Upper lobe of right lung (tissue), 1 donor: ENCODE data around the gene PKD2L2. TPM values are rescaled to one million over a fixed set of nuclear protein-coding genes. Genes with fewer than 3 reads are reported as not detected.

Experiments
- ATAC-seq: fragments of 200-7000 bp; cut with Tn5 transposase; one replicate; pipeline ENCODE4 v1.9.1; 2020; ENCODE audit warnings: mild to moderate bottlenecking, moderate library complexity
- DNase-seq: peaks from one replicate; pipeline ENCODE4 v3.0.0-alpha.2; 2020
- H3K27ac ChIP-seq: fragments of 200-600 bp; one replicate; pipeline ENCODE4 v1.8.0; 2022
- H3K27me3 ChIP-seq: fragments of 200-600 bp; one replicate; pipeline ENCODE4 v1.8.0; 2022; ENCODE audit warnings: mild to moderate bottlenecking
- H3K36me3 ChIP-seq: fragments of 200-600 bp; one replicate; pipeline ENCODE4 v1.8.0; 2022
- H3K4me1 ChIP-seq: fragments of 200-600 bp; one replicate; pipeline ENCODE4 v1.8.0; 2022
- H3K4me3 ChIP-seq: fragments of 200-600 bp; one replicate; pipeline ENCODE4 v1.8.0; 2022; ENCODE audit warnings: mild to moderate bottlenecking
- H3K9me3 ChIP-seq: fragments of 200-600 bp; one replicate; pipeline ENCODE4 v1.8.0; 2022
- intact Hi-C: fragments of 100-400 bp; cut with DNase I; formaldehyde crosslinking; loops from one replicate; pipeline ENCODE4 v1.11.0; 2022
- total RNA-seq: library from RNA; stranded (reverse); fragmentation: NEBNext Ultra II Directional; extraction: Animal tissue kit (Norgen Biotek cat#: 25700); gene quantifications from one replicate; pipeline ENCODE4 v1.2.1, GENCODE V29; 2021
- TF ChIP-seq, protein P1 (sequence below): fragments of 200-600 bp; IDR thresholded peaks from one replicate; pipeline ENCODE4 v1.8.0; 2022; ENCODE audit warnings: antibody characterized with exemption
- donor health status: DM: no; HTN: yes; CAD: no; lungs with severe emphysema.

PKD2L2 gene
- total RNA-seq, 1 donor from 2014 or later, result not detected

DNA sequence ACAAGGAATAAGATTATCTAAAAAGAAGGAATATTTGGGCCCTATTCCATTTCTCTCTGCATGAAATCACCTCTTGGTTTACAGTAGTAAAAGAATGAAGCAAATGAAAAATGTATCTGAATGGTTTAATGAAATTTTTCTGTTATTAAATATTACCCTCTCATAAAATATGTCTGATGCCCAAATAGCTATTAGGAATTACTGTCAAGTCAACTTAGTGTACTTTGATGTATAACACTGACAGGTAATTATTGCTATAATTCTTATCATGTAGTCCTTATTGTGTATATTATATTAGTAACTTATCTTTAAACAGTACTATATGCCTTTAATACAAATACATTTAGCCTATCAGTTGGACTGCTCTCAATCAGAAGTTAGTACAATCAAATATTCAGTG, 13.2 kb upstream of the PKD2L2 start:
- Histone ChIP-seq H3K27ac (no peak overlapping the region), H3K36me3 (no peaks in the 10 kb centered on the region), H3K4me1 (no peaks in the 10 kb centered on the region), H3K27me3 (no peaks in the 10 kb centered on the region), H3K4me3 (no peak overlapping the region), H3K9me3 (no peaks in the 10 kb centered on the region)
- no peak for ATAC-seq
- no peak for DNase-seq
- TF ChIP-seq, protein P1, sequence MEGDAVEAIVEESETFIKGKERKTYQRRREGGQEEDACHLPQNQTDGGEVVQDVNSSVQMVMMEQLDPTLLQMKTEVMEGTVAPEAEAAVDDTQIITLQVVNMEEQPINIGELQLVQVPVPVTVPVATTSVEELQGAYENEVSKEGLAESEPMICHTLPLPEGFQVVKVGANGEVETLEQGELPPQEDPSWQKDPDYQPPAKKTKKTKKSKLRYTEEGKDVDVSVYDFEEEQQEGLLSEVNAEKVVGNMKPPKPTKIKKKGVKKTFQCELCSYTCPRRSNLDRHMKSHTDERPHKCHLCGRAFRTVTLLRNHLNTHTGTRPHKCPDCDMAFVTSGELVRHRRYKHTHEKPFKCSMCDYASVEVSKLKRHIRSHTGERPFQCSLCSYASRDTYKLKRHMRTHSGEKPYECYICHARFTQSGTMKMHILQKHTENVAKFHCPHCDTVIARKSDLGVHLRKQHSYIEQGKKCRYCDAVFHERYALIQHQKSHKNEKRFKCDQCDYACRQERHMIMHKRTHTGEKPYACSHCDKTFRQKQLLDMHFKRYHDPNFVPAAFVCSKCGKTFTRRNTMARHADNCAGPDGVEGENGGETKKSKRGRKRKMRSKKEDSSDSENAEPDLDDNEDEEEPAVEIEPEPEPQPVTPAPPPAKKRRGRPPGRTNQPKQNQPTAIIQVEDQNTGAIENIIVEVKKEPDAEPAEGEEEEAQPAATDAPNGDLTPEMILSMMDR, result no peak
- intact Hi-C loops, result no loop called here

DNA sequence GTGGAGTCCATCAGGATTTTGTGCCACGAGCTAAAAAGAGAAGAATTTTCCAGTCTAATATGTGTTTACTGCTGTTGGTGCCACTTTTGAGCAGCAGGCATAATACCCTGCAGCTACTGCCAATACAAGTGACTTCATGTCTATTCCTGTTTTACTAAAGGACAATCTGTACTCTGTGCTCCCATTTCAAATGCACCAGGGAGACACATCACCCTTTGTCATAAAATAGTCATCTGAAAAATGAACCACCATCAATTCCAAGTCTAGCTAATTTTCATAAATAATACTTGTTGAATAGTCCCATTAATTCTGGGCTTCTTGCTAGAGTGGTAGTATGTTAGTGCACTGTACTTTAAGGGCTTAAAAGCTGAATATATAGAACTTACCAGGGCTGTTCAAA, 8.9 kb upstream of the PKD2L2 start:
- Histone ChIP-seq H3K27ac (no peak overlapping the region), H3K27me3 (no peaks in the 10 kb centered on the region), H3K4me1 (no peaks in the 10 kb centered on the region), H3K36me3 (peaks cover 5% of the 10 kb centered on the region), H3K4me3 (no peak overlapping the region), H3K9me3 (no peaks in the 10 kb centered on the region)
- TF ChIP-seq, protein P1, result no peak
- no peak for ATAC-seq
- intact Hi-C loops, result no loop called here
- no peak for DNase-seq

DNA sequence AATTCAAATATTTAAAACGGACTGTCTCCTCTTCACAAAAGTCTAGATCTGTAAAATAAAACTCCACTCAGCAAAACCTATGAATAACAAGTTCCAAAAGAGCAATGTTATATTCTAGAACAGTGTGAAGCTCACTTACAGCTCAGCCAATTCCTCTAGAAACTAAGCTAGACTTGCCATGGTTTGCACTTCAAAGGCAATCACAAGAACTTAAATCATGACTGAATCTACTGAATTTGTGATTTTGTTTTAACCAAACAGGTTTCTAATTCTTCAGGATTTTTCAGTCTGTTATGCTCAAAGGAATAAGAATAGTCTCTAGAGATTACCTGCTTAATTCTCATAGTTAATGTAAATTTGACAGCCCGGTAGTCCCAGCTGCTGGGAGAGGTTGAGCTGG, 1.4 kb upstream of the PKD2L2 start:
- Histone ChIP-seq H3K4me3 (no peak overlapping the region), H3K27ac (no peak overlapping the region), H3K36me3 (peaks cover 3% of the 10 kb centered on the region), H3K27me3 (no peaks in the 10 kb centered on the region), H3K4me1 (no peaks in the 10 kb centered on the region), H3K9me3 (no peaks in the 10 kb centered on the region)
- DNase-seq (no peak), ATAC-seq (no peak)
- intact Hi-C loops, result no loop called here
- TF ChIP-seq, protein P1, result no peak

DNA sequence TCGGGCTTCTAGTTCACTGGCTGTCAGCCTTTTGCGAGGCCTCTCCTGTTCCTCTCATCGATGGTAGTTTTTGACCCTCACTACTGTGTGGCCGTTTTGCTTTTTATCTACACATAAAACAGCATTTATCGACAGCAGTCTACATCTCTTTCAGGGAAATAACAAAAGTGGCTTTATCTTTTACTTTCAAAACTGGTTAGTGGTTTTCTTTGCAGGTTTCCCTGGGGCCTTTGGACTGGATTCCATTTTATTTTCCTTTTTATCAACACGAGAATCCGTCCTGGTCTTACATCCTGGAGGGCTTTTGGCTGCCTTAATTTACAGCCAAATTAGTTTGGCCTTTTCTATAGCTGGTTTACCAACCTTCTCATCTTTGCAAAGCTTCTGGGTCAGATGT, 793 bp upstream of the PKD2L2 start:
- Histone ChIP-seq H3K27me3 (no peaks in the 10 kb centered on the region), H3K4me1 (no peaks in the 10 kb centered on the region), H3K27ac (peak overlapping the region; percentile 75), H3K4me3 (peak overlapping the region; percentile 53), H3K9me3 (no peaks in the 10 kb centered on the region), H3K36me3 (no peaks in the 10 kb centered on the region)
- TF ChIP-seq, protein P1, result no peak
- DNase-seq (no peak), ATAC-seq (no peak)
- intact Hi-C loops, result no loop called here

DNA sequence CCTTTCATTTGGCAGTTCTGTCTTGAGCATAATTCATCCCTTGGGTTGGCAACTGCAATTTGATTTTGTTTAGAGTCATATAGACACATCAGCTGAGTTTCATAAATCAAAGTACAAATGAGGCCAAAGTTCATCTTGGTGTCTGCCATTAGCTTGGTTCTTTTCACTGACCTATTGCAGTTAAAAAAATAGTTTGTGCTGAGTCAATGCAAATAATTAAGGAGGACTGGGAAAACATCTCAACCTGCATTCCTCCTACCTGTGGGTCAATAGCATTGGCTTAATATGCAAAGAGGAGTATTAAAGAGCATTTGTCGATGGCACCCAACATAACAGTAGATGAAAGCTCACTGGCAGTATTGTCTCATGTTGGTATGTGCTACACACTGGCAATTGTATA, 1.6 kb downstream of the PKD2L2 start:
- H3K9me3 ChIP-seq, result no peaks in the 10 kb centered on the region
- no peak for ATAC-seq
- intact Hi-C loops, result no loop called here

DNA sequence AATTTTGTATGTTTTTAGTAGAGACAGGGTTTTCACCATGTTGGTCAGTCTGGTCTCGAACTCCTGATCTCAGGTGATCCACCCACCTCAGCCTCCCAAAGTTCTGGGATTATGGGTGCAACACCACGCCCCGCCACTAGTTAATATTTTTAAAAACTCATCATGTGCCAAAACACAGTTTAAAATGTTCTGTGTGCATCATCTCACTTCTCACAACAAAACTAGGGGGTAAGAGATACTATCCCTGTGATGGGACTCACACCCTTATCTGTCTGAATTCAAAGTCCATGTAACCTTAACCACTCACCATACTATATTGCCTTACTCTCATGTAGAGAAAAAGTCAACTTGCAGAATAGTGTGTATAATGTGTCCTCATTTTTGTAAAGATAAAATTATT, 2.6 kb downstream of the PKD2L2 start:
- no peak for DNase-seq
- no peaks in the 10 kb centered on the region for H3K36me3 ChIP-seq
- no peaks in the 10 kb centered on the region for H3K4me1 ChIP-seq
- no peaks in the 10 kb centered on the region for H3K9me3 ChIP-seq
- intact Hi-C loops, result no loop called here
- H3K27me3 ChIP-seq, result no peaks in the 10 kb centered on the region
- no peak overlapping the region for H3K4me3 ChIP-seq
- ATAC-seq, result no peak
- H3K27ac ChIP-seq, result no peak overlapping the region
- TF ChIP-seq, protein P1, result no peak

More for the DNA sequence above, 1.6 kb downstream of the PKD2L2 start:
- no peaks in the 10 kb centered on the region for H3K36me3 ChIP-seq
- H3K27me3 ChIP-seq, result no peaks in the 10 kb centered on the region
- no peak overlapping the region for H3K4me3 ChIP-seq
- no peak for DNase-seq
- H3K4me1 ChIP-seq, result no peaks in the 10 kb centered on the region
- TF ChIP-seq, protein P1, result no peak
- no peak overlapping the region for H3K27ac ChIP-seq
